Measurements from ENCODE around the gene CHRNA4.
A peak's percentile ranks its signal among the peaks of the same experiment; 100 is the strongest.
"Not testable (repeated sequence)": the region's sequence is repeated elsewhere in the genome, so short reads cannot be mapped to it uniquely, and the experiment has no call there.

The CHRNA4 gene

GRCh38 chr20:63306673-63307537 lies 54.2 kb downstream of the CHRNA4 start:
- no peak for DNase-seq

DNA sequence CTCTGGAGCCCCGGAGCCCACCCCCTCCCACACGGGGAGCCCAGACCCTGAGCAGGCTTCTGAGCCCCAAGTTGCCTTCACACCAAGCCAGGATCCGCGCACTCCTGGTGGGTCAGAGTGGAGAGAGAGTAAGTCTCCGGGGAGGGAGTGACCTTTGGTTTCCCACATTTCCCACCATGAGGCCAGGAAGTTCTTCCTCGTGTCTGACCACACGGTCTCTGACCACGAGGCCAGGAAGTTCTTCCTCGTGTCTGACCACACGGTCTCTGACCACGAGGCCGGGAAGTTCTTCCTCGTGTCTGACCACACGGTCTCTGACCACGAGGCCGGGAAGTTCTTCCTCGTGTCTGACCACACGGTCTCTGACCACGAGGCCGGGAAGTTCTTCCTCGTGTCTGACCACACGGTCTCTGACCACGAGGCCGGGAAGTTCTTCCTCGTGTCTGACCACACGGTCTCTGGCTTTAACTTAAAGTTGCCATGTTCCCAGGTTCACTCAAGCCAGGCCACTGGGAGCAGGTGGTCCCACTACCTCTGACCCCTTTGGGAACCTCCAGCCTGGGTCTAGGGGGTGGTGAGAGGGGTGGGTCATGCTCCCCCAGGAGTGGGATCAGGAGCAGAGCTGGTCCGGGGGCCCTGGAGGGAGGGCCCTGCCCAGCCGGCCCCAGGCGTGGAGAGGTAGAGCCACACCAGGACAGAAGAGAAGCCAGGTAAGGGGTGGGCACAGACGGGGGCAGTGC lies 55.0 kb downstream of the CHRNA4 start:
- not testable (repeated sequence) for DNase-seq

- DNase-seq, result no peak
These were observed 55.8 kb downstream of the CHRNA4 start for GRCh38 chr20:63305393-63305792.

DNA sequence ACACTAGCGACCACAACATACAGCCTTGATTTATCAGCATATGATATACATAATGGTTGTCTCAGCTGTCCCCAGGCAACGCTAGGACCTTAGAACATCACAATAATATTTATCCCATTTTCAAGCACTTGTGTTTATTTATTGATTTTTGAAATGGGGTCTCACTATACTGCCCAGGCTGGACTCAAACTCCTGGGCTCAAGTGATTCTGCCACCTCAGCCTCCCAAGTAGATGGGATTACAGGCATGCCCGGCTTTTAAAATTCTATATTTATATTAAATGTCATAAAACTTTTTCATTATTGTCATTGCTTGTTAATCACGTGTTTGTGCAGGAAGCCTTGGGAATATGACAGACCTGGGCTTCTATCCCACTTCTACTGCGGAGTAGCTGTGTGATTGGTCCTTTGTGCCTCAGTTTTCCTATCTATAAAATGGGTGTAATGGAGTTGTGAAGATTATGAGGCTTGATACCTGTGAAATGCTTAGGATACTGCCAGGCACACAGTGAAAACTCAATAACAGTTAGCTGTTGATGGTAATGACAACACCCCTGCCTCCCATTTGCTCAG lies 58.0 kb downstream of the CHRNA4 start:
- DNase-seq, result no peak

- no peak for DNase-seq
These were observed 59.5 kb downstream of the CHRNA4 start for GRCh38 chr20:63301671-63302070.

DNA sequence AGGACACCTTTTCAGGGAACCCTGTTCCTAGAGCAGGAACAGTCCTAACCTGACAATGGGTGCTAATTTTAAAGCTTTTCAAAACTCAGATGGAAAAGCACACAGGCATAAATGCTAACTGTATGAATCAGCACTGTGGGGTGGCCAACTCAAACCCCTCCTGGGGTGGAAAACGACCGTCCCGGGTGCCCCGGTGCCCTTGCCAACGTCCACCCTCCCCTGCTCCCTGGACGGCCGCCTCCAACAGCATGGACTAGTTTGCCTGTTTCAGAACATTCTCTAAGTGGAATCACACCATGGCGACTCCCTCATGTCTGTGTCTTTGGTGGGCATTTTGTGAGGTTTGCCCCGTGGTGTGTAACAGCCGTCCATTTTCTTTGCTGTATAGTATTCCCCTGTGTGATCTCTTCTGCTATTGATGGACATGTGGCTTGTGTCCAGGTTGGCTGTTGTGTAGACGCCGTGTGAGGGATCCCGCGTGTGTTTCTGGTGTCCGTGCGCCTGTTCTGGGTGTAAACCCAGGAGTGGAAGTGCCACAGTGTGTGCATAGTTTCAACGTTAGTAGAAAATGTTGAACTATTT lies 62.3 kb downstream of the CHRNA4 start:
- no peak for DNase-seq

GRCh38 chr20:63297796-63298572 lies 63.2 kb downstream of the CHRNA4 start:
- no peak for DNase-seq

DNA sequence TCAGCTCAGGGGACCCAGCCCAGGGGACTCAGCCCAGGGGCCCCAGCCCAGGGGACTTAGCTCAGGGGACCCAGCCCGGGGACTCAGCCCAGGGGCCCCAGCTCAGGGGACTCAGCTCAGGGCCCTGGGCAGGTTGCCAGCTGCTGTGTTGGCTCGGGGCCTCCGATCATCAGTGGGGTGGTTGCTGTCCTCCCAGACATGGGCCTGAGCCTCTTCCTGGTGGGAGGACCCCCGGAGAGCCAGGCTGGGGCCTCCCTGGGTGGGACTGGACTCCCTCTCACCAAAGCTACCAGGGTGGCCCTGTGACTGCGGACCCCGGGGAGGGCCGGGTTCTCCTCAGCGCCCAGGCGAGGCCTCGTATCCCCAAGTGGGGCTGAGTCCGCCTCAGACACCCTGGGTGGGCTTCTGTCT lies 63.8 kb downstream of the CHRNA4 start:
- no peak for DNase-seq

DNA sequence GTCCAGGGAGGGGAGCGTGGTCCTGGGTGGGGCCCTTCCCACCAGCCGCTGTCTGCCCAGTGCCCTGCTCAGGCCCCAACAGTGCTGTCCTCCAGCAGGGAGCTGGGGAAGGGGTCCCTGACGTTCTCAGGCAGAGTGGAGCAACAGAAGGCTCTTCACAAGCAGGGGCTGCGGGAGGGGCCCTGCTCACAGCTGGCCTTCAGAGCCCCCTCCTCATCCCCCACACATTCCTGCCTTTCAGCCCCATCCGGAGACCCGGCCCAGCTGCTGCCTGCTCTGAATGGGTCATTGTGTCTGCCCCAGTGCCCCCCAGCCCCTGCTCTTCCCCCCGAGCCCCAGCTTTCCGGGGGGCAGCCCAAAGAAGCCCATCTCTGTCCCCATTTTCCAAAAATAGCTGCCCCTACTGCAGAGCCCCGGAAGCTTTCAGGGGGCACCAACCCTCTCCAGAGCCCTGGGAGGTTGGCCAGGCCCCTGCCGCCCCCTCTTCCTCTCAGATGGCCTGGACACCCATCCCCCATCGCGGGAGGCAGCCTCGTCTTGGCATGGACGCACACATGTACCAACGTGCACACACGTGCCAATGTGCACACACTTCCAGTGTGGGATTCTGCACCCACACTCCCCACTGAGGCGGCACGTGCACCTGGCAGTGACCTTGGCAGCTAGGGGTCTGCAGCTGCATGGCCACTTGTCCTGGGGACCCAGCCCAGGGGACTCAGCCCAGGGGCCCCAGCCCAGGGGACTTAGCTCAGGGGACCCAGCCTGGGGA lies 64.4 kb downstream of the CHRNA4 start:
- no peak for DNase-seq

DNA sequence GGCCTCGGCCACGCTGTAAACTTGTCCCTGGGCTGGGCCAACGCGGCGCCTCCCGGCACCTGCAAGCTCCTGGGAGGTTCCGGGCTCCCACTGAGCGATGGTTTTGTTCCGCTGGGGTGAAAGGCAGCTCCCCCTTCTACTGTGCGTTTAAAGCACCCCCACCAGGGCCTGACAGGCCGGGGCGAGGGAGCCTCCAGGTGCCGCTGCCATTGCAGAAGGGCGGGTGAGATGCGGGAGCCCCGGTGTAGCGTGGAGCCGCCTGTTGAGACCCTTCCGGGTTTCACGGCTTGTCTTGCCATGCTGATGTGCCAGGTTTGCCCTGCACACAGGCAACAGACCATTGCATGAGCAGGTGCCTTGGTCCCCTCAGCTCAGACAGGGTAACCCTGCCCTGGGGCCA lies 65.3 kb downstream of the CHRNA4 start:
- no peak for DNase-seq

DNA sequence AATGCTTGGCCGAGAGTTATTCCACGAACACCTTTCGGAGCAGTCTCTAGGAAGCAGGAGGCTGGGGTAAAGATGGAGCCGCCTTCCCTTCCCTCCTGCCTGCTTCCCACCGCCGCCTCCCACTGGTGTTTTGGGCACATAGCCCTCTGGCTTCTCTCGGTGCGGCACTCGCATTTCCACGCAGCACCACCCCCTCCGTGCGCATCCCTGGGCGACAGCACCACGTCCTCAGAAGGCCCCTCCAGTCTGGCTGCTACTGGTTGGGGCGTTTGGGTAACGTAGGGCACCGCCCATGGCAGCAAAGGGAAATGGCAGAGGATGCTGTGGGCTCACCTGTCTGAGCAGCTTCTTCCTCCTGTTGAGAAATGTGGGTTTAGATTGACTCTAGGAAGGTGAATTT lies 65.7 kb downstream of the CHRNA4 start:
- peak in 1 of 4 experiments; percentile 21 for DNase-seq

DNA sequence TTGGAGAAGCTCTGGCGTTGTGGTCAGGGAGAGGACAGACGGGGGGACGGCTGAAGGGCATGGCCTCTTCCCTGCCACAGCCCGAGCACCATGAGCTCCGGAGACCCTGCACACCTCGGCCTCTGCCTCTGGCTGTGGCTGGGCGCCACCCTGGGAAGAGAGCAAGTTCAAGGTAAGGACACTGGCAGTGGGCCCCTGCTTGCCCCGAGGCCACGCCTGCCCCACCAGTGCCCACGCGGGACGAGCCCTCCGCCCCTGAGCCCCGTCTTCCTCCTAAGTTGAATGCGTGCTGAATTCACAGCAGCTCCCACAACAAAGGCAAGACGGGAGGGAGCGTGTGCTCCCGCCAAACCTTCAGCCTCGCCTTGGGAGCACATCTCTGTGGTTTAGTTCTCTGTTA lies 66.1 kb downstream of the CHRNA4 start:
- DNase-seq, result no peak

GRCh38 chr20:63294536-63294900 lies 66.6 kb downstream of the CHRNA4 start:
- DNase-seq, result no peak

DNA sequence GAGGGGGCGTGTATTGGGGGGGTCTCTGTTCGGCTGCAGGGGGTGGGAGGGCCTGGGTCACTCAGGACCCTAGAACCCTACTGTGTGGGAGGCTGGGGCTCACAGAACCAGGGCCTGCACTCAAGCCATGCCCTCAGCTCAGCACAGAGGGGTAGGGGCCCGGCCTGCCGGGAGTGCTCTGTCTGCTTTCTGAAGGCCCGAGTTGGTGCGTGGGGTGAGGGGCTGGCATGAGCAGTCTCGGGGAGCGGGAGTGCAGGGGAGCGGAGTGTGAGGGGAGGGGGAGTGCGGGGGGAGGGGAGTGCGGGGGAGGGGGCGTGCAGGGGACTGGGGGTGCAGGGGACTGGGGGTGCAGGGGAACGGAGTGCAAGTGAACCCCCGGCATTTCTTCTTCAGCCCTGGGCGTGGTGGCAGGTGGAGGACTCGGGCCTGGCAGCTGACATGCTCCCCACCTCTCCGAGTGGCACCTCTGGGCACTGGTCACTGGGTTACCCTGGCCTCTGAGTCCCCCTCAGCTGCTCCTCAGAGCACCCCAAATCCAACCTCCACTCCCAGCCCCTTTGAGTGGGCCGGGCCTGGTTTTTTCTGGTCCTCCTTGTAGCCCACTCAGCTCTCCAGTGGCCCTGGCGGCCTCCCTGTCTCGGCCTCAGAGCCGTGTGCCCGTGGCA lies 67.1 kb downstream of the CHRNA4 start:
- no peak for DNase-seq

- DNase-seq, result no peak
These were observed 67.7 kb downstream of the CHRNA4 start for GRCh38 chr20:63293456-63293855.
